Suprapubic skin (tissue), 4 donors: ENCODE measurements around the gene KLHL41. TPM values are rescaled to one million over a fixed set of nuclear protein-coding genes. Genes with fewer than 3 reads are reported as not detected.
"Not testable (repeated sequence)": the region's sequence is repeated elsewhere in the genome, so short reads cannot be mapped to it uniquely, and the experiment has no call there.

Source experiments
- DNase-seq, 2 donors: peaks; one replicate each; pipeline ENCODE4 v3.0.0-alpha.2; 2019; ENCODE audit warnings: low spot score in 2 of 2
- H3K27ac ChIP-seq: fragments of 200-600 bp; sonication (generic); one replicate; pipeline ENCODE4 v1.5.1; 2019
- H3K27me3 ChIP-seq: fragments of 200-600 bp; sonication (generic); one replicate; pipeline ENCODE4 v1.5.1; 2019
- H3K36me3 ChIP-seq: fragments of 200-600 bp; sonication (generic); one replicate; pipeline ENCODE4 v1.5.1; 2019
- H3K4me1 ChIP-seq: fragments of 200-600 bp; sonication (generic); one replicate; pipeline ENCODE4 v1.5.1; 2019
- H3K4me3 ChIP-seq: fragments of 200-600 bp; sonication (generic); one replicate; pipeline ENCODE4 v1.5.1; 2019; ENCODE audit warnings: mild to moderate bottlenecking
- H3K9me3 ChIP-seq: fragments of 200-600 bp; sonication (generic); one replicate; pipeline ENCODE4 v1.5.1; 2019
- CTCF ChIP-seq, 2 donors: fragments of 200-600 bp in 1 of 2; fragments of 450-650 bp in 1 of 2; sonication (generic) in 1 of 2; IDR thresholded peaks; one replicate each; pipeline ENCODE4 v1.5.1; 2016 to 2019; ENCODE audit warnings: antibody characterized with exemption in 2 of 2, mild to moderate bottlenecking in 1 of 2, moderate library complexity in 1 of 2
- EP300 ChIP-seq: sonication (generic); formaldehyde crosslinking; IDR thresholded peaks from one replicate; pipeline ENCODE4 v1.6.1; 2017; ENCODE audit warnings: antibody characterized with exemption
- POLR2A ChIP-seq, 2 donors: fragments of 450-650 bp; IDR thresholded peaks; one replicate each; pipeline ENCODE4 v1.6.1; 2017; ENCODE audit warnings: antibody characterized with exemption in 2 of 2, mild to moderate bottlenecking in 2 of 2, moderate library complexity in 2 of 2
- POLR2AphosphoS5 ChIP-seq, 3 donors: sonication (generic); formaldehyde crosslinking; IDR thresholded peaks; one replicate each; pipeline ENCODE4 v1.6.1; 2017; ENCODE audit warnings: antibody characterized with exemption in 3 of 3
- WGBS: methylation state at CpG from one replicate; pipeline ENCODE4 v1.1.5; 2018; 5-methylcytosine and 5-hydroxymethylcytosine counted together
- total RNA-seq, 4 donors: library from RNA; depleted of rRNA; stranded (reverse); fragments of >200 nt; gene quantifications; one replicate each; pipeline ENCODE4 v1.1.0, GENCODE V29; 2016

The KLHL41 gene
- total RNA-seq, 4 donors from 2014 or later = 0.36 to 1.2 (median 0.58) TPM

GRCh38 chr2:169526451-169526850 is 16.9 kb downstream of the KLHL41 start:
- Histone ChIP-seq H3K27me3 (no peaks in the 10 kb centered on the region), H3K9me3 (no peaks in the 10 kb centered on the region), H3K4me1 (no peaks in the 10 kb centered on the region), H3K27ac (no peak overlapping the region), H3K36me3 (peaks cover 29% of the 10 kb centered on the region), H3K4me3 (no peak overlapping the region)
- DNase-seq = no peak
- TF ChIP-seq POLR2AphosphoS5 (IDR thresholded peaks at IDR 0.05) (no peak), POLR2A (IDR thresholded peaks at IDR 0.05) (no peak), CTCF (IDR thresholded peaks at IDR 0.05) (no peak), EP300 (no peak)

- peak; percentile 48 to 79 for TF ChIP-seq CTCF (IDR thresholded peaks at IDR 0.05)
- no peak for TF ChIP-seq POLR2A (IDR thresholded peaks at IDR 0.05)
- no peak for TF ChIP-seq EP300
- TF ChIP-seq POLR2AphosphoS5 (IDR thresholded peaks at IDR 0.05) = no peak
- Histone ChIP-seq H3K4me3 (no peak overlapping the region), H3K36me3 (peaks cover 25% of the 10 kb centered on the region), H3K27ac (no peak overlapping the region), H3K9me3 (no peaks in the 10 kb centered on the region), H3K27me3 (no peaks in the 10 kb centered on the region), H3K4me1 (no peaks in the 10 kb centered on the region)
- peak in 1 of 2 donors; percentile 75 for DNase-seq
- 25% methylated on average over 2 of the region's 2 CpGs for WGBS
Measured at GRCh38 chr2:169528271-169528701, 18.8 kb downstream of the KLHL41 start.

- 93% methylated on average over 2 of the region's 2 CpGs for WGBS
- not testable (repeated sequence) for H3K4me3 ChIP-seq, DNase-seq, H3K27ac ChIP-seq, H3K9me3 ChIP-seq, H3K4me1 ChIP-seq, H3K27me3 ChIP-seq
- H3K36me3 ChIP-seq = peaks cover 18% of the 10 kb centered on the region
Measured at GRCh38 chr2:169539460-169539859, 30.0 kb downstream of the KLHL41 start.

- Histone ChIP-seq H3K36me3 (peaks cover 20% of the 10 kb centered on the region), H3K4me1 (no peaks in the 10 kb centered on the region), H3K27ac (no peak overlapping the region), H3K9me3 (no peaks in the 10 kb centered on the region), H3K4me3 (no peak overlapping the region), H3K27me3 (no peaks in the 10 kb centered on the region)
- DNase-seq = no peak
- TF ChIP-seq EP300 (no peak), POLR2A (IDR thresholded peaks at IDR 0.05) (no peak), POLR2AphosphoS5 (IDR thresholded peaks at IDR 0.05) (no peak), CTCF (IDR thresholded peaks at IDR 0.05) (no peak)
- 93% methylated on average over 2 of the region's 2 CpGs for WGBS
Measured at GRCh38 chr2:169540146-169540545, 30.6 kb downstream of the KLHL41 start.

GRCh38 chr2:169542433-169542832 is 32.9 kb downstream of the KLHL41 start:
- 95% methylated on average over 3 of the region's 3 CpGs for WGBS
- Histone ChIP-seq H3K9me3 (no peaks in the 10 kb centered on the region), H3K4me3 (no peak overlapping the region), H3K27ac (no peak overlapping the region), H3K36me3 (peaks cover 29% of the 10 kb centered on the region), H3K27me3 (no peaks in the 10 kb centered on the region), H3K4me1 (no peaks in the 10 kb centered on the region)
- no peak for DNase-seq
- TF ChIP-seq POLR2AphosphoS5 (IDR thresholded peaks at IDR 0.05) (no peak), EP300 (no peak), POLR2A (IDR thresholded peaks at IDR 0.05) (no peak), CTCF (IDR thresholded peaks at IDR 0.05) (no peak)

- Histone ChIP-seq H3K36me3 (peaks cover 35% of the 10 kb centered on the region), H3K4me1 (no peaks in the 10 kb centered on the region), H3K9me3 (no peaks in the 10 kb centered on the region), H3K27me3 (no peaks in the 10 kb centered on the region), H3K27ac (no peak overlapping the region), H3K4me3 (no peak overlapping the region)
- TF ChIP-seq CTCF (IDR thresholded peaks at IDR 0.05) (no peak), POLR2AphosphoS5 (IDR thresholded peaks at IDR 0.05) (no peak), POLR2A (IDR thresholded peaks at IDR 0.05) (no peak), EP300 (no peak)
- no peak for DNase-seq
- 97% methylated on average over 2 of the region's 2 CpGs for WGBS
Measured at GRCh38 chr2:169546756-169547155, 37.3 kb downstream of the KLHL41 start.
